IMR-90 (cell line): Measurements from ENCODE around the gene KLHL6. TPM values are rescaled to one million over a fixed set of nuclear protein-coding genes. Genes with fewer than 3 reads are reported as not detected.

ENCODE experiments used
- ATAC-seq: fragments of 200-7000 bp; cut with Tn5 transposase; 2 replicates; pipeline ENCODE4 v1.9.1; 2020; ENCODE audit warnings: low read depth, mild to moderate bottlenecking, moderate library complexity
- BruUV-seq: library from RNA; stranded (reverse); fragments of 400-500 nt; replicated peaks from 2 replicates; lab custom pipeline; 2021; lab: Mats Ljungman, UMichigan
- CTCF ChIA-PET: fragments of 300-600 bp; formaldehyde crosslinking; extraction: SDS; loops from one replicate; lab custom pipeline; 2021; ENCODE audit warnings: antibody characterized with exemption; lab: Yijun Ruan, JAX
- POLR2A ChIA-PET: fragments of 300-600 bp; sonication (Branson Sonifier 250); formaldehyde crosslinking; loops from one replicate; lab custom pipeline; 2022; ENCODE audit warnings: antibody characterized with exemption; ENCODE audit not compliant: unreplicated experiment; lab: Charles Lee
- DNase-seq: peaks from one replicate; pipeline ENCODE4 v3.0.0; 2013
- H2AFZ ChIP-seq: replicated peaks from 2 replicates; pipeline ENCODE3; 2013; ENCODE audit warnings: low read length, mild to moderate bottlenecking; ENCODE audit not compliant: poor library complexity
- H2AK5ac ChIP-seq: 2 replicates; pipeline ENCODE4 v1.6.1; 2013; ENCODE audit warnings: low read depth, low read length, inconsistent platforms
- H2AK9ac ChIP-seq: replicated peaks from 2 replicates; pipeline ENCODE3; 2013; ENCODE audit warnings: mild to moderate bottlenecking, low read depth, low read length, moderate library complexity; ENCODE audit not compliant: poor library complexity
- H2BK120ac ChIP-seq: 2 replicates; pipeline ENCODE4 v1.6.1; 2013; ENCODE audit warnings: low read depth, low read length, inconsistent platforms
- H2BK15ac ChIP-seq: 3 replicates; pipeline ENCODE4 v1.6.1; 2013; ENCODE audit warnings: low read depth, low read length, inconsistent platforms
- H2BK20ac ChIP-seq: 2 replicates; pipeline ENCODE4 v1.6.1; 2013; ENCODE audit warnings: low read depth, mild to moderate bottlenecking, inconsistent platforms, low read length, moderate library complexity
- H2BK5ac ChIP-seq: 2 replicates; pipeline ENCODE4 v1.6.1; 2013; ENCODE audit warnings: mild to moderate bottlenecking, low read depth, low read length, inconsistent platforms; ENCODE audit not compliant: poor library complexity, severe bottlenecking
- H3K14ac ChIP-seq: replicated peaks from 2 replicates; pipeline ENCODE4 v1.6.1; 2013; ENCODE audit warnings: low read depth, low read length, inconsistent platforms
- H3K18ac ChIP-seq: 2 replicates; pipeline ENCODE4 v1.6.1; 2013; ENCODE audit warnings: low read depth, low read length, control low read depth
- H3K23ac ChIP-seq: 2 replicates; pipeline ENCODE4 v1.6.1; 2013; ENCODE audit warnings: low read depth, low read length, inconsistent platforms
- H3K27ac ChIP-seq: 2 replicates; pipeline ENCODE4 v1.5.1; 2013; ENCODE audit warnings: mild to moderate bottlenecking, control low read depth, low read length; ENCODE audit not compliant: insufficient read depth
- H3K27me3 ChIP-seq: 2 replicates; pipeline ENCODE4 v1.6.1; 2013; ENCODE audit warnings: low read length; ENCODE audit not compliant: control insufficient read depth, insufficient read depth
- H3K36me3 ChIP-seq: 2 replicates; pipeline ENCODE4 v1.6.1; 2013; ENCODE audit warnings: low read length, mixed read lengths; ENCODE audit not compliant: control insufficient read depth, insufficient read depth
- H3K4ac ChIP-seq: 2 replicates; pipeline ENCODE4 v1.6.1; 2013; ENCODE audit warnings: low read depth, low read length, inconsistent platforms
- H3K4me1 ChIP-seq: 2 replicates; pipeline ENCODE4 v1.6.1; 2013; ENCODE audit warnings: low read length, mixed read lengths; ENCODE audit not compliant: control insufficient read depth, insufficient read depth
- H3K4me2 ChIP-seq: 2 replicates; pipeline ENCODE4 v1.6.1; 2013; ENCODE audit warnings: low read depth, mild to moderate bottlenecking, control low read depth, low read length, moderate library complexity
- H3K4me3 ChIP-seq: 2 replicates; pipeline ENCODE4 v1.5.1; 2013; ENCODE audit warnings: low read depth, mild to moderate bottlenecking, control low read depth, low read length, moderate library complexity; ENCODE audit not compliant: insufficient read depth
- H3K56ac ChIP-seq: 2 replicates; pipeline ENCODE4 v1.6.1; 2013; ENCODE audit warnings: low read length, inconsistent platforms; ENCODE audit not compliant: insufficient read depth; ENCODE audit errors: extremely low read depth
- H3K79me1 ChIP-seq, 2 experiments: 2 replicates each; pipeline ENCODE4 v1.6.1; 2013; ENCODE audit warnings: low read length in 2 of 2, inconsistent platforms in 1 of 2, low read depth in 1 of 2
- H3K9ac ChIP-seq: 2 replicates; pipeline ENCODE4 v1.6.1; 2013; ENCODE audit warnings: low read depth, low read length, control low read depth
- H3K9me1 ChIP-seq: 2 replicates; pipeline ENCODE4 v1.6.1; 2013; ENCODE audit warnings: low read length, inconsistent platforms; ENCODE audit not compliant: insufficient read depth
- H3K9me3 ChIP-seq: 2 replicates; pipeline ENCODE4 v1.6.1; 2013; ENCODE audit warnings: low read length; ENCODE audit not compliant: control insufficient read depth, insufficient read depth
- H4K20me1 ChIP-seq: 2 replicates; pipeline ENCODE4 v1.6.1; 2013; ENCODE audit warnings: low read length, inconsistent platforms; ENCODE audit not compliant: insufficient read depth
- H4K5ac ChIP-seq: 2 replicates; pipeline ENCODE4 v1.6.1; 2013; ENCODE audit warnings: mild to moderate bottlenecking, low read depth, low read length, control low read depth
- H4K8ac ChIP-seq, 2 experiments: 2 replicates each; pipeline ENCODE4 v1.6.1; 2013; ENCODE audit warnings: low read depth in 2 of 2, low read length in 2 of 2, control low read depth in 1 of 2, inconsistent platforms in 1 of 2
- H4K91ac ChIP-seq: 2 replicates; pipeline ENCODE4 v1.6.1; 2013; ENCODE audit warnings: low read depth, low read length, inconsistent platforms; ENCODE audit not compliant: insufficient read depth
- BHLHE40 ChIP-seq: fragments of 150-350 bp; IDR thresholded peaks from 2 replicates; pipeline ENCODE4 v1.6.1; 2016; ENCODE audit warnings: mild to moderate bottlenecking, low read depth, low read length
- CHD1 ChIP-seq: IDR thresholded peaks from 2 replicates; pipeline ENCODE4 v1.6.1; 2012; ENCODE audit warnings: low read depth, low read length, improper control_type of control experiment
- MXI1 ChIP-seq: IDR thresholded peaks from 2 replicates; pipeline ENCODE4 v1.6.1; 2012; ENCODE audit warnings: low read depth, mild to moderate bottlenecking, low read length, moderate library complexity, borderline replicate concordance
- RAD21 ChIP-seq: IDR thresholded peaks from 2 replicates; pipeline ENCODE4 v1.6.1; 2012; ENCODE audit warnings: low read length, improper control_type of control experiment
- WGBS, 2 experiments: methylation state at CpG; one replicate each; pipeline versions ENCODE4 v1.1.5 to v1.1.7; 2013; ENCODE audit warnings: missing lambda C conversion rate in 2 of 2; ENCODE audit not compliant: insufficient read length in 1 of 2; ENCODE audit errors: extremely low coverage in 2 of 2; 5-methylcytosine and 5-hydroxymethylcytosine counted together
- dilution Hi-C: fragments of 300-500 bp; cut with HindIII; formaldehyde crosslinking; loops from one replicate; pipeline ENCODE4 v1.14.3; 2018; ENCODE audit warnings: low sequenced_read_pairs; ENCODE audit not compliant: unreplicated experiment
- in situ Hi-C: fragments of 300-500 bp; cut with MboI; formaldehyde crosslinking; loops from 3 replicates; pipeline ENCODE4 v1.14.3; 2019; ENCODE audit warnings: low sequenced_read_pairs, inconsistent platforms, mixed read lengths
- intact Hi-C: fragments of 100-400 bp; cut with micrococcal nuclease; formaldehyde crosslinking; loops from 2 replicates; pipeline ENCODE4 v1.10.0; 2022
- polyA plus RNA-seq, 3 experiments: library from polyadenylated mRNA; depleted of rRNA; stranded (reverse); fragments of >200 nt; gene quantifications; 2 replicates each; pipeline ENCODE4 v1.2.3, GENCODE V29; 2012; ENCODE audit warnings: low replicate concordance in 1 of 3
- total RNA-seq: library from RNA; depleted of rRNA; stranded (reverse); fragments of >200 nt; gene quantifications from 2 replicates; pipeline ENCODE4 v1.2.3, GENCODE V29; 2012

Gene KLHL6
- total and polyA plus RNA-seq, 2 of the 4 experiments (the other 2 are of a cell fraction): not detected

DNA sequence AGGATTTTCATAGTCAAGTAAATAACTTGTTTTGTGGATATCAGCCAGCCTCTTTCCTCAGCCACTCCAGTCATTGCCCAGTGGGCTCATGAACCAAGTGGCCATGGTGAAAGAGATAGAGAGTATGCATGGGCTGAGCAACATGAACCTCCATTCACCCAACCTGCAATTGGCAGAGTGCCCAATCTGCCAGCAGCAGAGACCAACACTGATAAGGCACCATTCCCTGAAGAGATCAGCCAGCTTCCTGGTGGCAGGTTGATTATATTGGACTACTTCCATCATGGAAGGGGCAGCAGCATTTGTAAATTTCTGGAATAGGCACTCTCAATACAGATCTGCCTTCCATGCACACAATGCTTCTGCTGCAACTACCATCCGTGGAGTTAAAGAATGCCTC, 116.8 kb downstream of the KLHL6 start:
- H2BK15ac ChIP-seq: no peak overlapping the region
- H3K79me1 ChIP-seq: no peaks in the 10 kb centered on the region
- 80% methylated on average over 1 of the region's 1 CpG; no CpG with 5 or more reads in 1 of the 2 experiments for WGBS, 2 experiments
- TF ChIP-seq MXI1 (no peak), CHD1 (no peak), BHLHE40 (no peak), RAD21 (no peak)
- H4K5ac ChIP-seq: no peak overlapping the region
- no peak overlapping the region for H2BK20ac ChIP-seq
- POLR2A ChIA-PET: no interaction called here
- H3K27me3 ChIP-seq: peaks cover 37% of the 10 kb centered on the region
- H3K9ac ChIP-seq: no peak overlapping the region
- DNase-seq: no peak
- H3K9me3 ChIP-seq: peaks cover 6% of the 10 kb centered on the region
- in situ Hi-C loops: no loop called here
- H4K8ac ChIP-seq: no peak overlapping the region
- no peak overlapping the region for H3K27ac ChIP-seq
- H3K56ac ChIP-seq: no peak overlapping the region
- H3K4me3 ChIP-seq: no peak overlapping the region
- no peaks in the 10 kb centered on the region for H3K4me1 ChIP-seq
- H2AFZ ChIP-seq: no peak overlapping the region
- no peak overlapping the region for H3K14ac ChIP-seq
- no peak overlapping the region for H2AK5ac ChIP-seq
- no peak for ATAC-seq
- CTCF ChIA-PET: no interaction called here
- dilution Hi-C loops: no loop called here
- no peak overlapping the region for H4K91ac ChIP-seq
- no peaks in the 10 kb centered on the region for H3K9me1 ChIP-seq
- H3K4ac ChIP-seq: no peak overlapping the region
- H2BK5ac ChIP-seq: no peak overlapping the region
- BruUV-seq: no TSS peak
- no peaks in the 10 kb centered on the region for H3K36me3 ChIP-seq
- intact Hi-C loops: no loop called here
- no peak overlapping the region for H2AK9ac ChIP-seq
- H4K20me1 ChIP-seq: no peaks in the 10 kb centered on the region
- H3K23ac ChIP-seq: no peak overlapping the region
- no peak overlapping the region for H3K18ac ChIP-seq
- H3K4me2 ChIP-seq: no peak overlapping the region
- H2BK120ac ChIP-seq: no peak overlapping the region
